ENCODE measurements around the gene AADACL4. TPM values are rescaled to one million over a fixed set of nuclear protein-coding genes. Genes with fewer than 3 reads are reported as not detected.

The AADACL4 gene
- total and polyA plus RNA-seq, 9 of the 15 experiments (the other 6 are each of a cell fraction or from before 2014, with no cell fraction given), result not detected

DNA sequence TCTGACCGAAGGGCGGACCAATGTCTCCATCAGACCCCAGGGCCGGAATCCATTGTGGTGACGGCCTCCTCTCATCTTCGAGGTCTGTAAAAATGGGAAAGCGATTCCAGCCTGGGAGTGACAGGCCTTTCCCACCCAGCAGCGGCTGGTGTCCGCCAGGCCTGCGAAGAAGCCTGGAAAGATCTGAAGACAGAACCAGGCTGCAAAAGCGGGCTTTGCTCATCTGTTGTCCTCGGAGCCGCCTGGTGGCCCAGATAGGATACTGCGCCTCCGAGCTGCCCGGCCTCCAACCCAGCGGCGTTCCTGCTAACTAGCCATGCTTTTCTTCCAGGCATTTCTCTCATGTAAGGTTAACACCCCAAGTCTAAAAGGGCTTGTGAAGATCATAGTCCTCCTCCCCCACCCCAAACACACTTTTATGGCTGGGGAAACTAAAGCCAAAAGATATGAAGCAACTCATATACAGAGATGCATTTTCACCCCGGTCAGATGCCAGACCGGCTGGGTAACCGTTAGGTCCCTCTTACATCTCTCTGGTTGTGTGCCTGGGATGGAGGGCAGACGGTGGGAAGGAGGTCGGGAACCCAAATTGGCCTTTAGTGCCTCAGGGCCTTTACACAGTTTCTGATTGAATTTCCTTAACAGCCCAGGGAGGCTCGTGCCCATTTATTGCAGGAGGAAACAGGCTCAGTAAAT is 23.9 kb upstream of the AADACL4 start (continued):
- TF ChIP-seq, protein P1, sequence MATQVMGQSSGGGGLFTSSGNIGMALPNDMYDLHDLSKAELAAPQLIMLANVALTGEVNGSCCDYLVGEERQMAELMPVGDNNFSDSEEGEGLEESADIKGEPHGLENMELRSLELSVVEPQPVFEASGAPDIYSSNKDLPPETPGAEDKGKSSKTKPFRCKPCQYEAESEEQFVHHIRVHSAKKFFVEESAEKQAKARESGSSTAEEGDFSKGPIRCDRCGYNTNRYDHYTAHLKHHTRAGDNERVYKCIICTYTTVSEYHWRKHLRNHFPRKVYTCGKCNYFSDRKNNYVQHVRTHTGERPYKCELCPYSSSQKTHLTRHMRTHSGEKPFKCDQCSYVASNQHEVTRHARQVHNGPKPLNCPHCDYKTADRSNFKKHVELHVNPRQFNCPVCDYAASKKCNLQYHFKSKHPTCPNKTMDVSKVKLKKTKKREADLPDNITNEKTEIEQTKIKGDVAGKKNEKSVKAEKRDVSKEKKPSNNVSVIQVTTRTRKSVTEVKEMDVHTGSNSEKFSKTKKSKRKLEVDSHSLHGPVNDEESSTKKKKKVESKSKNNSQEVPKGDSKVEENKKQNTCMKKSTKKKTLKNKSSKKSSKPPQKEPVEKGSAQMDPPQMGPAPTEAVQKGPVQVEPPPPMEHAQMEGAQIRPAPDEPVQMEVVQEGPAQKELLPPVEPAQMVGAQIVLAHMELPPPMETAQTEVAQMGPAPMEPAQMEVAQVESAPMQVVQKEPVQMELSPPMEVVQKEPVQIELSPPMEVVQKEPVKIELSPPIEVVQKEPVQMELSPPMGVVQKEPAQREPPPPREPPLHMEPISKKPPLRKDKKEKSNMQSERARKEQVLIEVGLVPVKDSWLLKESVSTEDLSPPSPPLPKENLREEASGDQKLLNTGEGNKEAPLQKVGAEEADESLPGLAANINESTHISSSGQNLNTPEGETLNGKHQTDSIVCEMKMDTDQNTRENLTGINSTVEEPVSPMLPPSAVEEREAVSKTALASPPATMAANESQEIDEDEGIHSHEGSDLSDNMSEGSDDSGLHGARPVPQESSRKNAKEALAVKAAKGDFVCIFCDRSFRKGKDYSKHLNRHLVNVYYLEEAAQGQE (IDR thresholded peaks at IDR 0.05; ENCODE audit: borderline replicate concordance), result peak; percentile 92
- TF ChIP-seq, protein P1 (CRISPR knock-in tag; IDR thresholded peaks at IDR 0.05; ENCODE audit: low read depth), result no peak
- no peak for TF ChIP-seq ZNF134 (CRISPR knock-in tag; conservative IDR thresholded peaks at IDR 0.05)
- no peak for TF ChIP-seq STAT5B (CRISPR knock-in tag; IDR thresholded peaks at IDR 0.05)
- TF ChIP-seq COPS2 (conservative IDR thresholded peaks at IDR 0.05), result no peak
- TF ChIP-seq ZKSCAN8 (CRISPR knock-in tag; IDR thresholded peaks at IDR 0.05), result 0 out of 2 replicates have a peak, but pooled peaks have one; percentile 31
- TF ChIP-seq CHD2 (IDR thresholded peaks at IDR 0.05; ENCODE audit: low read depth, low read length), result 0 out of 2 replicates have a peak, but pooled peaks have one; percentile 21
- no peak for TF ChIP-seq CHD1 (IDR thresholded peaks at IDR 0.05; ENCODE audit: low read length)
- TF ChIP-seq, protein P2, sequence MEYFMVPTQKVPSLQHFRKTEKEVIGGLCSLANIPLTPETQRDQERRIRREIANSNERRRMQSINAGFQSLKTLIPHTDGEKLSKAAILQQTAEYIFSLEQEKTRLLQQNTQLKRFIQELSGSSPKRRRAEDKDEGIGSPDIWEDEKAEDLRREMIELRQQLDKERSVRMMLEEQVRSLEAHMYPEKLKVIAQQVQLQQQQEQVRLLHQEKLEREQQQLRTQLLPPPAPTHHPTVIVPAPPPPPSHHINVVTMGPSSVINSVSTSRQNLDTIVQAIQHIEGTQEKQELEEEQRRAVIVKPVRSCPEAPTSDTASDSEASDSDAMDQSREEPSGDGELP (CRISPR knock-in tag; IDR thresholded peaks at IDR 0.05; ENCODE audit: borderline replicate concordance), result peak; percentile 76; the same call in 1 of the 2 replicates
- TF ChIP-seq, protein P3, sequence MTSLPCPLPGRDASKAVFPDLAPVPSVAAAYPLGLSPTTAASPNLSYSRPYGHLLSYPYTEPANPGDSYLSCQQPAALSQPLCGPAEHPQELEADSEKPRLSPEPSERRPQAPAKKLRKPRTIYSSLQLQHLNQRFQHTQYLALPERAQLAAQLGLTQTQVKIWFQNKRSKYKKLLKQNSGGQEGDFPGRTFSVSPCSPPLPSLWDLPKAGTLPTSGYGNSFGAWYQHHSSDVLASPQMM (CRISPR knock-in tag; IDR thresholded peaks at IDR 0.05), result no peak
- no peak for TF ChIP-seq CBFA2T2 (conservative IDR thresholded peaks at IDR 0.05)
- TF ChIP-seq ZNF584 (CRISPR knock-in tag; IDR thresholded peaks at IDR 0.05; ENCODE audit: low read depth), result no peak
- TF ChIP-seq FOXP1 (CRISPR knock-in tag; IDR thresholded peaks at IDR 0.05), result no peak; the same call in 1 of the 2 replicates
- no peak for TF ChIP-seq OTX1 (CRISPR knock-in tag; IDR thresholded peaks at IDR 0.05)
- TF ChIP-seq ZNF785 (CRISPR knock-in tag; IDR thresholded peaks at IDR 0.05), result no peak
- no peak for TF ChIP-seq YY1 (IDR thresholded peaks at IDR 0.05; ENCODE audit: borderline replicate concordance in 1 of 3, control insufficient read depth in 1 of 3, extremely low read depth in 1 of 3, insufficient read depth in 3 of 3, insufficient read length in 1 of 3, insufficient replicate concordance in 2 of 3, low read depth in 1 of 3, low read length in 2 of 3)
- TF ChIP-seq CREB1 (IDR thresholded peaks at IDR 0.05), result peak; percentile 37; the same call in 1 of the 2 replicates
- TF ChIP-seq CREB1 (CRISPR knock-in tag; IDR thresholded peaks at IDR 0.05), result no peak
- TF ChIP-seq HMG20A (CRISPR knock-in tag; conservative IDR thresholded peaks at IDR 0.05), result no peak
- TF ChIP-seq RBFOX2 (IDR thresholded peaks at IDR 0.05; ENCODE audit: low read depth, low read length), result no peak

All from K562 (cell line).